Measurements from ENCODE around the gene CNOT6.
A peak's percentile ranks its signal among the peaks of the same experiment; 100 is the strongest.

Gene CNOT6

GRCh38 chr5:180602481-180603075 lies 108.4 kb downstream of the CNOT6 start:
- Mint-ChIP-seq H3K27me3 (ENCODE audit: low read depth) (no peaks in the 10 kb centered on the region), H3K4me1 (ENCODE audit: low read depth) (no peaks in the 10 kb centered on the region), H3K4me3 (no peak overlapping the region), H3K27ac (no peak overlapping the region), H3K36me3 (ENCODE audit: low read depth) (no peaks in the 10 kb centered on the region), H3K9me3 (no peaks in the 10 kb centered on the region)

DNA sequence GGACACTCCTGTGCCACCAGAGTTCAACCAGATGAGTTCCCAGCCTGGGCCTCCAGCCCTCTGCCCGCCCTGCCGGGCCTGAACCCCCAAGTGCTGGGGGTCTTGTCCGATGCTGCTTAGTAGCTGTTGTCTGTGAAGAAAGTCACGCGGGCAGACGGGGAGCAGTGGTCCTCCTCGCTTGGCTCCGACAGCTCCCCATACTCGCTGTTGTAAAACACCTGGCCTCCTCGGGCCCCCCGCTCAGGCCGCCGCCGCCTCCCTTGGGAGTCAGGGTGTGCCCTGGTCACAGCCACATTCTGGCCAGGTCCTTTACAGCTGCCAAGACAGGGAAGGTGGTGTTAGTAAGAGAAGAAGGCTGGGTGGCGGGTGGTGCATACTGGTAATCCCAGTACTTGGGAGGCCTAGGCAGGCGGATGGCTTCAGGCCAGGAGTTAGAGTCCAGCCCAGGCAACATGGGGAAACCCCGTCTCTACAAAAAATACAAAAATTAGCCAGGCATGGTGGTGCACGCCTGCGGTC lies 109.0 kb downstream of the CNOT6 start:
- no peak overlapping the region for H3K4me3 Mint-ChIP-seq
- H3K27ac Mint-ChIP-seq = no peak overlapping the region
- H3K27me3 Mint-ChIP-seq (ENCODE audit: low read depth) = no peaks in the 10 kb centered on the region
- no peaks in the 10 kb centered on the region for H3K36me3 Mint-ChIP-seq (ENCODE audit: low read depth)
- no peaks in the 10 kb centered on the region for H3K9me3 Mint-ChIP-seq
- H3K4me1 Mint-ChIP-seq (ENCODE audit: low read depth) = peaks cover 1% of the 10 kb centered on the region

DNA sequence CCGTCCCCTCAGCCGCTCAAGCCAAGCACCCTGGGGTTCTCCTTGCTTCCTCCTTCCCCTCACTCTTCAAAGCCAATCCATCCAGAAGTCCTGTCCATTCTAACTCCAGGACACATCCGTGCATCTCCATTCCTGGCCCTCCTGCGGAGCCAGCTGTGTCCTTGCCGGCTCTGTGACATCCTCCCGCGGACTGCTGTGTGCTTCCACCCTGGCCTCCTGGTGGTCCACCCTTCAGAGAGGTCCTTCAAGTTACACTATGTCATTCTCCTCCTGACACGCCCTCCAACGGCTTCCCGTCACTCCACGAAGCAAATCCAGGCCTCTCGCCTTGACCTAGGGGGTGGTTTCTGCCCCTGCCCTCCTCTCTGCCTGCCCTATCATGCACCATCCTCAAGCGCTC lies 110.1 kb downstream of the CNOT6 start:
- no peaks in the 10 kb centered on the region for H3K36me3 Mint-ChIP-seq (ENCODE audit: low read depth)
- no peak overlapping the region for H3K27ac Mint-ChIP-seq
- peaks cover 1% of the 10 kb centered on the region for H3K4me1 Mint-ChIP-seq (ENCODE audit: low read depth)
- no peak overlapping the region for H3K4me3 Mint-ChIP-seq
- no peaks in the 10 kb centered on the region for H3K27me3 Mint-ChIP-seq (ENCODE audit: low read depth)
- no peaks in the 10 kb centered on the region for H3K9me3 Mint-ChIP-seq

- Mint-ChIP-seq H3K27ac (no peak overlapping the region), H3K27me3 (ENCODE audit: low read depth) (no peaks in the 10 kb centered on the region)
Measured at GRCh38 chr5:180605554-180606214, 111.5 kb downstream of the CNOT6 start.

DNA sequence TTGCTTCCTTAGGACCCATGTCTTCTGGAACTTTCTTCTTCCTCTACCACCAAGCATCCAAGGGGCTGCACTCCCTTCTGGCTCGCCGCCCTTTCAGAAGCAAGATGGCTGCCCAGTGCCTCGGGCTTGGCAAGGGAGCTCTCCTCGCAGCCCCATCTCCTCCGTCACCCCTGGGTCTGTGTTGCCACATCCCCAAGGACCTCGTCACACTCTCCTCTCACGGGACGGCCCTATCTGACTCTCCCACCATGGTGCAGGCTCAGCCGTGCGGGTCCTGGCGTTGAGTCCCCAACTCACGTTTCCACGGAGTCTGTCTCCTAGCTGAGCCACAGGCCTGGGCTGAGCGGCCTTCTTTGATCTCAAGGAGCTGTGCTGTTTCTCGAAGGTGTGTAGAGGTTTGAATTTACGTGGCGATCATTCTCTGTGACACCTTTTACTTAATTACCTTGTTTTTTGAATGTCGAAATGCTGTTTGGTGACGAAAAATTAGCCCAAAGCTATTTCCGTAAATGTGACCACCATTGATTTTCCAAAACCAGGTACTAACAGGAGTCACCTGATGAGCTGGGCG lies 112.1 kb downstream of the CNOT6 start:
- Mint-ChIP-seq H3K9me3 (no peaks in the 10 kb centered on the region), H3K36me3 (ENCODE audit: low read depth) (no peaks in the 10 kb centered on the region), H3K4me1 (ENCODE audit: low read depth) (peaks cover 1% of the 10 kb centered on the region), H3K27ac (no peak overlapping the region), H3K4me3 (no peak overlapping the region), H3K27me3 (ENCODE audit: low read depth) (no peaks in the 10 kb centered on the region)

More at GRCh38 chr5:180605554-180606214, 111.5 kb downstream of the CNOT6 start:
- peaks cover 1% of the 10 kb centered on the region for H3K4me1 Mint-ChIP-seq (ENCODE audit: low read depth)
- H3K36me3 Mint-ChIP-seq (ENCODE audit: low read depth) = no peaks in the 10 kb centered on the region
- no peaks in the 10 kb centered on the region for H3K9me3 Mint-ChIP-seq
- no peak overlapping the region for H3K4me3 Mint-ChIP-seq

- H3K4me3 Mint-ChIP-seq = no peak overlapping the region
- H3K27ac Mint-ChIP-seq = no peak overlapping the region
- no peaks in the 10 kb centered on the region for H3K27me3 Mint-ChIP-seq (ENCODE audit: low read depth)
- no peaks in the 10 kb centered on the region for H3K9me3 Mint-ChIP-seq
- peaks cover 1% of the 10 kb centered on the region for H3K4me1 Mint-ChIP-seq (ENCODE audit: low read depth)
- H3K36me3 Mint-ChIP-seq (ENCODE audit: low read depth) = no peaks in the 10 kb centered on the region
Measured at GRCh38 chr5:180607861-180608571, 113.8 kb downstream of the CNOT6 start.

DNA sequence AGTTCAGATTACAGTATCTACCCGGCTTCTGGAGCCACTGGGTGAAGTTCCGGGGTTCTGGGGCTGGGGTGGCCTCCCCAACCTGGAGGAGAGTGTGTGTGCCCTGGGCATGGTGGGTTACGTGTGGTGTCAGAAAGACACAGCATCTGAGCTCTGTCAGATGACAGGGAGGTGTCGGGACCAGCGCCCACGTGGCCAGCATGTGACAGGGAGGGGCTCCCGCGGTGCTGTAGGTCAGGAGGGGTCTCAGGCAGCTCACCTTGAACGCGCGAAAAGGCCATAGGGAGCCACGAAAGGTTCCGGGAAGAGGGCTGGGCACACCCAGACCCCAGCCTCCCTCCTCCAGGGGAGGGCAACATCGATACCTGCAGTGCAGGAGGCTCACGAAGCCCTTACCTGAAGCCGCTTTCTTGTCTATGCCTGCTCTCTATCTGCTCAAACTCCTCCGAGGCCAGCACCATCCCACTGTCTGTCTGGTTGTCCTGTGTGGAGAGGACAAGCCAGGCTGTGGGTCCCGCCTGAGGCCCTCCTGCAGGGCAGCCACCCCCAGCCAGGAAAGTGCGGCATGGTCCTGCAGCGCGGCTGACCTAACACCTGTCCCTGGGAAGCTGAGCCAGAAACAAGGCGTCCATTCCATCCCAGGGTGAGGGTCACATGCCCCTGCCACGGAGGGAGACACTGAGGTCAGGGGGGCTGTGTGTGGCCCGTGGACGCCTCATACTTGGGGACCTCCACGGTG lies 114.6 kb downstream of the CNOT6 start:
- no peaks in the 10 kb centered on the region for H3K27me3 Mint-ChIP-seq (ENCODE audit: low read depth)
- no peak overlapping the region for H3K27ac Mint-ChIP-seq
- no peaks in the 10 kb centered on the region for H3K36me3 Mint-ChIP-seq (ENCODE audit: low read depth)
- H3K4me1 Mint-ChIP-seq (ENCODE audit: low read depth) = peaks cover 1% of the 10 kb centered on the region
- H3K4me3 Mint-ChIP-seq = no peak overlapping the region
- H3K9me3 Mint-ChIP-seq = no peaks in the 10 kb centered on the region

DNA sequence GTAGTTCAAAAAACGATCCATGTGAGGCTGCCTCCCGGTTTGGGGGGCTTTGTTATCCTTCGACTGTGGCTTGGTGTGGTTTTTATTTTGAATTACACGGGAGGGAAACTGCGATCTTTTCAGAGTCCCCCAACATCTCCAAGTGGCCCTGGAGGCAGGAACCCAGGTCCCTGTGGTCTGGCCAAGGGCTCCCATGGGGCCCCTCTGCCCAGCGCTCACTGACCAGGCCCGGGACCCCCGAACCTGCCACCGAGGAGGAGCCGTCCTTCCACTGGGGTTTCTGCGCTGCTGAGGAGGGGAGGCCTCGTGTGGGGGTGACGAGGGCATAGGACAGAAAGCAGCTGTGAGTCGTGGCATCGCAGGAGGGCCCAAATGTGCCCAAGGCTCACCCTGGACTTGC lies 115.2 kb downstream of the CNOT6 start:
- Mint-ChIP-seq H3K4me1 (ENCODE audit: low read depth) (peaks cover 1% of the 10 kb centered on the region), H3K27me3 (ENCODE audit: low read depth) (no peaks in the 10 kb centered on the region), H3K4me3 (no peak overlapping the region), H3K27ac (no peak overlapping the region), H3K9me3 (no peaks in the 10 kb centered on the region), H3K36me3 (ENCODE audit: low read depth) (no peaks in the 10 kb centered on the region)

DNA sequence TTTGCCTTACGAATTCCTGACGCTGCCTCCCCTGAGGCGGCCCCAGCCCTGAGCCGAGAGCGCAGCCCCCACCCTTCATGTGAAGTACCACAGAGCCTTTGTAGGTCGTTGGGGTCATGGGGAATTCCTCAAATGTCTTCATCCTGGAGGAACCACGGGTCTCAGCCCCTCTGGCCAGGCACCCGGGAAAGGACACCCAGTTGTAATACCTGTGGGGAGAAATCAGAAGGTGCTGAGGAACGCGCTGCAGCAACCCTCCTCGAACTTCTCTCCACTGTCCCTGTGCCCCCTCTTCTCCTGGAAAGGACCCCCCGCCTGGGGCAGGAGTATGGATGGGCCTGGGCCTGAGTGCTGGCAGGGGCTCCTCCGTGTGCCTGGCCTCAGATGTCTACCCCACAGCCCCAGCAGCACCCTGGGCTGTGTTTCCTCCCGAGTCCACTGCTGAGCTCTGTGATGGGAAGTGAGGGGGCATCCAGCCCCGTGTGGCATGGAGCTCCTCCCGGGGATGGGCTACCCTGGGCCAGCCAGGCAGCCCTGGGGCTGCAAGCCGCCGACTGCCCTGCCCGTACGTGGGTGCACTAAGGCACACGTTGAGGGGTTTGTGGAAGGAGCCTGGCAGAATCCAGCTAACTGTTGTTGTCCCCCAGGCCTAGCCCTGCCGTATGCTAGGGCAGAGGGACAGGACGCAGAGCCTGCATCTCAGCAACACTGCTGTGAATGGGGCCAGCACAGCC lies 115.8 kb downstream of the CNOT6 start:
- Mint-ChIP-seq H3K9me3 (no peaks in the 10 kb centered on the region), H3K4me3 (no peak overlapping the region), H3K27ac (no peak overlapping the region), H3K4me1 (ENCODE audit: low read depth) (peaks cover 1% of the 10 kb centered on the region), H3K27me3 (ENCODE audit: low read depth) (no peaks in the 10 kb centered on the region), H3K36me3 (ENCODE audit: low read depth) (no peaks in the 10 kb centered on the region)

DNA sequence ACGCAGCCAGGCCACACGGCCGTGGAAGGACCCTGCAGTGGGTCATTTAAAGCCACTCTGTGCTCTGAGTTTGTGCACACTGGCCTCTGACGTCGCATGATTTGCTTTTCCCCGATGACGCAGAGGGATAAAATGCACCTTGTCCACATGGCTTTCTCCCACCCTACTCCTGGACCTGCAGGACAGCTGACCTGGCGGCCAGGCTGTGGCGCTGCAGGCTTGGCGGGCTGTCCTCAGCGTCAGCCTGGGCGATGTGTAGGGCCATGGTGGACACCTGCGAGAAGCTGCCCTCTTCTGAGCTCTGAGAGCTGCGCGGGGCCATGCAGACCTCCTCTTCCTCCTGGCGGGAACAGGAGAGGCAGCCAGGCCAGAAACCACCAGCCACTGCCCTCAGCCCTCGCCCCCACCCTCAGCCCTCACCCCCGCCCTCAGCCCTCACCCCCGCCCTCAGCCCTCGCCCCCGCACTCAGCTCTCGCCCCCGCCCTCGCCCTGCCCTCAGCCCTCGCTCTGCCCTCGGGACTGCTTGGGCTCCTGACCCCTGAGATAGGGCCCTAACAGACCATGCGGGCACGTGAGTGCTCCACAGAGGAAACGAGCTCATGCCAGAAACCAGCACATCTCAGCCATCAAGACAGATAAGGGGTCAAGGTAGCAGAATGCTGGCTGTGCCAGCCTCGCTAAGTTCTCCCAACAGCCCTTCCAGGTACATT lies 117.1 kb downstream of the CNOT6 start:
- Mint-ChIP-seq H3K27ac (no peak overlapping the region), H3K4me3 (no peak overlapping the region), H3K4me1 (ENCODE audit: low read depth) (peaks cover 1% of the 10 kb centered on the region), H3K36me3 (ENCODE audit: low read depth) (no peaks in the 10 kb centered on the region), H3K9me3 (no peaks in the 10 kb centered on the region), H3K27me3 (ENCODE audit: low read depth) (no peaks in the 10 kb centered on the region)

- H3K36me3 Mint-ChIP-seq (ENCODE audit: low read depth) = no peaks in the 10 kb centered on the region
- no peak overlapping the region for H3K27ac Mint-ChIP-seq
- H3K9me3 Mint-ChIP-seq = no peaks in the 10 kb centered on the region
- no peaks in the 10 kb centered on the region for H3K27me3 Mint-ChIP-seq (ENCODE audit: low read depth)
- H3K4me3 Mint-ChIP-seq = no peak overlapping the region
- peaks cover 1% of the 10 kb centered on the region for H3K4me1 Mint-ChIP-seq (ENCODE audit: low read depth)
Measured at GRCh38 chr5:180612683-180613082, 118.5 kb downstream of the CNOT6 start.

GRCh38 chr5:180613188-180613813 lies 119.1 kb downstream of the CNOT6 start:
- no peaks in the 10 kb centered on the region for H3K36me3 Mint-ChIP-seq (ENCODE audit: low read depth)
- peaks cover under 1% of the 10 kb centered on the region for H3K27me3 Mint-ChIP-seq (ENCODE audit: low read depth)
- peak overlapping the region; percentile 49 for H3K27ac Mint-ChIP-seq
- H3K9me3 Mint-ChIP-seq = no peaks in the 10 kb centered on the region
- H3K4me1 Mint-ChIP-seq (ENCODE audit: low read depth) = no peaks in the 10 kb centered on the region
- H3K4me3 Mint-ChIP-seq = no peak overlapping the region

GRCh38 chr5:180613814-180614188 lies 119.6 kb downstream of the CNOT6 start:
- H3K27ac Mint-ChIP-seq = no peak overlapping the region
- no peaks in the 10 kb centered on the region for H3K36me3 Mint-ChIP-seq (ENCODE audit: low read depth)
- H3K27me3 Mint-ChIP-seq (ENCODE audit: low read depth) = peaks cover 3% of the 10 kb centered on the region
- H3K9me3 Mint-ChIP-seq = no peaks in the 10 kb centered on the region
- H3K4me1 Mint-ChIP-seq (ENCODE audit: low read depth) = no peaks in the 10 kb centered on the region
- no peak overlapping the region for H3K4me3 Mint-ChIP-seq

Data from T-helper 1 cell treated with Interleukin-12 subunit alpha and Interleukin-12 subunit beta and Interleukin-4 antibody, amounts not matched to agents 30 μg/mL and 1 μg/mL, for 36 hours (primary cell).